Keratinocyte (primary cell): ENCODE results near the gene PRDM8. TPM values are rescaled to one million over a fixed set of nuclear protein-coding genes. Genes with fewer than 3 reads are reported as not detected.

Experiments used
- DNase-seq: peaks from one replicate; pipeline ENCODE4 v3.0.0-alpha.2; 2011; ENCODE audit warnings: low read depth, missing footprints, low spot score
- FAIRE-seq: peaks from 2 replicates; lab custom pipeline; 2011; peaks lifted over from hg19 to GRCh38; lab: Jason Lieb, UNC
- H2AFZ ChIP-seq: 2 replicates; pipeline ENCODE4 v1.6.0; 2012; ENCODE audit warnings: low read length, control low read depth, inconsistent platforms; ENCODE audit not compliant: control insufficient read depth
- H3K27ac ChIP-seq: 2 replicates; pipeline ENCODE4 v1.5.1; 2011; ENCODE audit warnings: low read length; ENCODE audit not compliant: control insufficient read depth, insufficient read depth
- H3K27me3 ChIP-seq: 3 replicates; pipeline ENCODE4 v1.6.0; 2011; ENCODE audit warnings: low read length; ENCODE audit not compliant: control insufficient read depth, insufficient read depth; ENCODE audit errors: extremely low read depth
- H3K36me3 ChIP-seq, 2 experiments: 2 replicates in 1 of 2; 3 replicates in 1 of 2; pipeline ENCODE4 v1.5.1; 2011; ENCODE audit warnings: low read length in 2 of 2, mild to moderate bottlenecking in 1 of 2; ENCODE audit not compliant: control insufficient read depth in 2 of 2, insufficient read depth in 2 of 2; ENCODE audit errors: extremely low read depth in 1 of 2
- H3K4me1 ChIP-seq: 3 replicates; pipeline ENCODE4 v1.5.1; 2011; ENCODE audit warnings: low read length; ENCODE audit not compliant: control insufficient read depth, insufficient read depth; ENCODE audit errors: extremely low read depth
- H3K4me2 ChIP-seq: 3 replicates; pipeline ENCODE4 v1.6.0; 2011; ENCODE audit warnings: low read depth, low read length; ENCODE audit not compliant: control insufficient read depth, insufficient read depth; ENCODE audit errors: extremely low read depth
- H3K4me3 ChIP-seq, 3 experiments: fragments of 200-600 bp in 1 of 3; sonication (generic) in 1 of 3; 2 replicates in 2 of 3; 3 replicates in 1 of 3; pipeline ENCODE4 v1.5.1; 2011 to 2016; ENCODE audit warnings: low read length in 3 of 3, mild to moderate bottlenecking in 3 of 3, control low read depth in 2 of 3, inconsistent platforms in 1 of 3, low read depth in 1 of 3, mixed read lengths in 1 of 3, mixed run types in 1 of 3, moderate library complexity in 1 of 3; ENCODE audit not compliant: control insufficient read depth in 2 of 3, insufficient read depth in 2 of 3; ENCODE audit errors: extremely low read depth in 1 of 3
- H3K79me2 ChIP-seq: 2 replicates; pipeline ENCODE4 v1.6.0; 2012; ENCODE audit warnings: low read length; ENCODE audit not compliant: control insufficient read depth, insufficient read depth
- H3K9ac ChIP-seq: 3 replicates; pipeline ENCODE4 v1.6.0; 2011; ENCODE audit warnings: low read length; ENCODE audit not compliant: control insufficient read depth, insufficient read depth; ENCODE audit errors: extremely low read depth
- H3K9me1 ChIP-seq: 3 replicates; pipeline ENCODE4 v1.6.0; 2011; ENCODE audit warnings: low read length; ENCODE audit not compliant: control insufficient read depth, insufficient read depth; ENCODE audit errors: extremely low read depth
- H3K9me3 ChIP-seq: 2 replicates; pipeline ENCODE4 v1.5.1; 2012; ENCODE audit warnings: low read depth, low read length; ENCODE audit not compliant: control insufficient read depth
- H4K20me1 ChIP-seq: 3 replicates; pipeline ENCODE4 v1.6.0; 2011; ENCODE audit warnings: low read length; ENCODE audit not compliant: control insufficient read depth, insufficient read depth; ENCODE audit errors: extremely low read depth
- CTCF ChIP-seq, 3 experiments: IDR thresholded peaks in 1 of 3; conservative IDR thresholded peaks in 1 of 3; optimal IDR thresholded peaks in 1 of 3; 2 replicates in 2 of 3; 3 replicates in 1 of 3; pipeline versions ENCODE3 to v1.5.1; 2011; ENCODE audit warnings: low read length in 3 of 3, mild to moderate bottlenecking in 3 of 3, moderate library complexity in 2 of 3, control low read depth in 1 of 3, inconsistent platforms in 1 of 3; ENCODE audit not compliant: insufficient read depth in 2 of 3; ENCODE audit errors: extremely low read depth in 1 of 3
- EZH2 ChIP-seq: IDR thresholded peaks from one replicate; pipeline ENCODE4 v1.6.1; 2012; ENCODE audit warnings: inconsistent platforms, mild to moderate bottlenecking, low read length, moderate library complexity
- dilution Hi-C: fragments of 300-500 bp; cut with MboI; formaldehyde crosslinking; loops from one replicate; pipeline ENCODE4 v1.7.0; 2020; ENCODE audit warnings: low sequenced_read_pairs; ENCODE audit not compliant: extremely low pct_ligation_motif_present
- polyA plus RNA-seq, 5 experiments: library from polyadenylated mRNA; depleted of rRNA in 3 of 5; stranded (reverse) in 3 of 5; stranded (forward) in 1 of 5; unstranded in 1 of 5; fragments of >200 nt; gene quantifications; 1 replicate in 1 of 5; 2 replicates in 3 of 5; 3 replicates in 1 of 5; pipeline versions ENCODE4 v1.2.1 to v1.2.3, GENCODE V29; 2011 to 2012; ENCODE audit warnings: missing spikeins in 2 of 5, low read depth in 1 of 5, low replicate concordance in 1 of 5

PRDM8 gene
- polyA plus RNA-seq, 1 donor (not counting 4 experiments of a cell fraction or from before 2014, with no cell fraction given) = 3.5 TPM

GRCh38 chr4:80151981-80152380 is 45.3 kb upstream of the PRDM8 start:
- Histone ChIP-seq H4K20me1 (no peaks in the 10 kb centered on the region), H3K36me3 (no peaks in the 10 kb centered on the region), H3K4me3 (no peak overlapping the region), H3K4me2 (no peak overlapping the region), H2AFZ (no peak overlapping the region), H3K9me3 (no peaks in the 10 kb centered on the region), H3K79me2 (no peaks in the 10 kb centered on the region), H3K27me3 (no peaks in the 10 kb centered on the region), H3K9me1 (no peaks in the 10 kb centered on the region), H3K4me1 (no peaks in the 10 kb centered on the region), H3K9ac (no peak overlapping the region), H3K27ac (no peak overlapping the region)
- FAIRE-seq (no peak), DNase-seq (no peak)
- TF ChIP-seq EZH2 (no peak), CTCF (optimal IDR thresholded peaks at IDR 0.05 in 1 of 3, IDR thresholded peaks at IDR 0.05 in 1 of 3, conservative IDR thresholded peaks at IDR 0.05 in 1 of 3; ENCODE audit: extremely low read depth in 1 of 3, insufficient read depth in 2 of 3, low read length in 3 of 3) (no peak)
- dilution Hi-C loops = no loop called here

GRCh38 chr4:80153874-80154544 is 43.3 kb upstream of the PRDM8 start:
- H3K27me3 ChIP-seq = no peaks in the 10 kb centered on the region
- H3K27ac ChIP-seq = no peak overlapping the region
- no peak overlapping the region for H3K4me3 ChIP-seq
- no peaks in the 10 kb centered on the region for H3K9me3 ChIP-seq
- no peak for DNase-seq
- TF ChIP-seq EZH2 (no peak), CTCF (optimal IDR thresholded peaks at IDR 0.05 in 1 of 3, IDR thresholded peaks at IDR 0.05 in 1 of 3, conservative IDR thresholded peaks at IDR 0.05 in 1 of 3; ENCODE audit: extremely low read depth in 1 of 3, insufficient read depth in 2 of 3, low read length in 3 of 3) (no peak)
- dilution Hi-C loops = no loop called here
- no peak for FAIRE-seq
- no peaks in the 10 kb centered on the region for H3K4me1 ChIP-seq
- H3K4me2 ChIP-seq = no peak overlapping the region
- no peaks in the 10 kb centered on the region for H3K9me1 ChIP-seq
- no peak overlapping the region for H3K9ac ChIP-seq
- no peaks in the 10 kb centered on the region for H4K20me1 ChIP-seq
- H3K79me2 ChIP-seq = no peaks in the 10 kb centered on the region
- no peaks in the 10 kb centered on the region for H3K36me3 ChIP-seq
- H2AFZ ChIP-seq = no peak overlapping the region
